Measurements from ENCODE around the gene KCNN3.

Gene KCNN3

DNA sequence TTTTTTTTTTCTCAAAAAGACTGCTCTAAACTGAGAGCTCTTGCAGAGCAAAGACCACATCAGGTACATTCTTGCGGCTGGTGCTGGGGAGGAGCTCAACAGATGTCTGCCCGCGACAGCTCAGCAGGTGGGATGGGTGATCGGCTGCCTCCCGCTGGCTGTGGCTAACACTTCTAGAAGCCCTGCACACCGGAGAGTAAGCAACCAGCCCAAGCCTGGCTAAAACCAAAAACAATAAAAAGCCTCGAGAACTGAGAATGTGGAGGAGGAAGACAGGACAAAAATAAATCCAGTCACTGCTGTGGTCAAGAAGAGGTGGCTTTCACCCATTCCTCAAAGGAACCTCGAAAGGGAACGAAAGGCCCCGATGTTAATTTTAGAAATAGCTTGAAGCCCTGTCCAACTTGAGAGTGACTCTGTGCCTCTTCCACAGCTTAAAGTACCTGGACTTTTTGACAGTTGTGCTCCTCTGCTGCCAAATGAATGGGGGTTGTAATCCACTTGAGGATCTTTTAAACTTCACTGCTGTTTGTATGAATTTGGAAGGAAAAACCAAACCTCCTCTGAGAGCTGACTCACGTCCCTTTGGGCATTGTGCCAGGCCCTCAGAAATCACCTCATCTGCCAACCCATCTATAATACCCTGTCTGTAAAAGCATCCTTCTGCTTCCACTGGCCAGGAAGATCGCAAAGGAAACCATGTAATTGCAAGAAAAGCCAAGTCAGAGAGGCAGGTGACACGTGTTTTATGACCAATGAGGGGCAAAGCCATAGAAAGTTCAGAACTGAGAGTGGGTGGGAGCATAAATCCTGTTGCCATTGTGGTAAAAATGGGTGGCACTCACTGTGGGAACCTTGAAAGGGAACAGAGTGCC lies 78.6 kb downstream of the KCNN3 start:
- peak; percentile 68 for DNase-seq (ENCODE audit: low read depth)

GRCh38 chr1:154788886-154789285 lies 81.2 kb downstream of the KCNN3 start:
- no peak for DNase-seq (ENCODE audit: low read depth)

DNA sequence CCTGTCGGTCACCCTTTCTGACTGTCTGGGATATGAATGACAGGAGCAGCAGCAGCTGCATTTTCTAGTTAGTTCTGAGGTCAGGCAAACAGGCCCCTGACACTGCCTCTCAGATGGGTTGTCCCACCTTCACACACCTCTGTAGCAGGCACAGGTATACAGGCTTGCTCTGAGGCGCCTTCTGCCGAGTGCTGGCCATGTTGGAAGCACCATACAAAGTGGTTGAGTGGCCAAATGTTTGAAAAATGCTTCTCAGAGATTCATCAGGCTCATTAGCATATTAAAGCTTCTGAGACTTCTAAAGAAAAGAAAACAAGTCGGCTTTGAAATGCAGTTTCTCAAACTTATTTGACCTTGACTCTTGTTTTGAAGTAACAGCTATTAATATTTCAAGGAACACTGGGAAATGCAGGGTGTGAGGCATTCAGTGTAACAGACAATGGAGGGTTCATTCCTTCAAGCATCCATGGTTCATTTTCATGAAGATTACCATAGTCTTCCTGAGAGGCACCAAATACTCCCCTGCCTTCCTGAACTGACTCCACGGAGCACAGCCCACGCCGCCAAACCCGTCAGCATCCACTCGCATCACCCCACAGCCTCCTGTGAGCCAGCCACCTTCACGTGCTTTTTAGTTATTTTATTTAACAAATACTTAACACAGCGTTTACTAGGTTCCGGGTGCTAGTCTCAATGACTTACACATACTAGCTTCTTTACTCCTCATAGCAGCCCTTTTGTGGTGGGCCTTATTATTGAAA lies 81.8 kb downstream of the KCNN3 start:
- no peak for DNase-seq (ENCODE audit: low read depth)

GRCh38 chr1:154786804-154787570 lies 83.1 kb downstream of the KCNN3 start:
- DNase-seq (ENCODE audit: low read depth): no peak

DNA sequence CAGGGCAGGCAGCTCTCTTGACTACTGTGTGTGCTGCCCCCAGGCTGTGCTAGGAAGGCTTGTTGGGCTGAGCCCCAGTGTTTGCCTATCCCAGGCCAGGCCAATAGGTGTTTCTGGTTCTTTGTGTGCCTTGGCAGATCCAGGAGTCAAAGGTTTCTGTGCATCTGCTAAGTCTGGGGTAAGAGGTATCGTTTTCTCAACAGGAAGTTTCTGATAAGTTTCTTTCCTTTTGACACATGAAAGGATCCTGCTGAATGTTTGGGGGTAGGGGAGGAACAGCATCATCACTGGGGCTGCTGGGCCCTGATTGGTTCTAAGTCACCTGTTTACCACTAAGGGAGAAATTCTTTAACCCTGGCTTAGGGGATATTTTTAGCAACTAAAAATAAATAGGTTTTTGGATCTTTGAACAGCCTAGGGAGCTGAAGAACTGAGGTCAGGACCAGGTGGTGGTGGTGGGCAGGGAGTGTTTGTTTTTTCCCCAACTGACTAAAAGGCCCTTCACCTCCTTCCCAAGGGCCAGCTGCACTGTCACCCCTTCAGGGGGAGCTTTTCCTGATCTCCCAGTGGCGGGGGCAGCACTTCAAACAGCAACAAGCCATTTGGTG lies 85.1 kb downstream of the KCNN3 start:
- DNase-seq (ENCODE audit: low read depth): peak; percentile 24

DNA sequence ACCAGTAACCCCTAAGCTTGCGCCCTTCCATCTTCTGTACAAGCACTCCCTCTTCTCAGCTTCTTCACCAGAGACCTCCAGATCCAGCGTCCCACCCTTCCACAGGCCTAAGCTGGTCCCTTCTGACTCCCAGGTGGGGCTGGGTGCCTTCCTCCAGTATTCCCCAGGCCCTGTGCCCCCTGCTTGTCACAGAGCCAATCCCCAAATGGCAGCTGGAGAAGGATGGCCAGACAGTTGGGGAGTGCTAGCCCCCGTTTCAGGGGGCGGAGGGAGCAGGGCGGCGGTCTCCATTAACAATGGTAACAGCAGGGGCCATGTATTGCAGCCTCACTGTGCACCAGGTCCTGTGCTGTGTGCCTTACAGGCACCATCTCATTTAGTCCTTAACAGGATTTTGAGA lies 85.7 kb downstream of the KCNN3 start:
- no peak for DNase-seq (ENCODE audit: low read depth)

- DNase-seq (ENCODE audit: low read depth): no peak
These were observed 86.1 kb downstream of the KCNN3 start for GRCh38 chr1:154783976-154784375.

GRCh38 chr1:154780541-154780940 lies 89.5 kb downstream of the KCNN3 start:
- DNase-seq (ENCODE audit: low read depth): no peak

GRCh38 chr1:154779551-154780189 lies 90.4 kb downstream of the KCNN3 start:
- no peak for DNase-seq (ENCODE audit: low read depth)

DNA sequence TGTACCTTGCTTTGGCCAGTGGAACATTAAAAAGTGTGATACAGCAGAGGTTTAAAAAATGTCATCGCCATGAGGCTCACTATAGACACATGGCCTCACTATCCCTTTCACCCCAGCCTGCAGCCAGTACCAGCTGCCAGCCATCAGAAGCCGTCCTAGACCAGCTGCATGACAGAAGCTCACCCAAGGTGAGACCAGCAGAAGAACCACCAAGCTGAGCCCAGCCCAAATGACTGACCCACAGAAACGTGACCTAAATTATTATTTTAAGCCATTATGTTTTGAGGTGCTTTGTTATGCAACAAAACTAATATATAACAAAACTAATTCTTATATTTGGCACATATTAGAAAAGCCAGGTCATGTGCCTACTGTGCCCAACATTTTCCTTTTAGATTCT lies 91.1 kb downstream of the KCNN3 start:
- no peak for DNase-seq (ENCODE audit: low read depth)

- no peak for DNase-seq (ENCODE audit: low read depth)
These were observed 91.8 kb downstream of the KCNN3 start for GRCh38 chr1:154778275-154778674.

DNA sequence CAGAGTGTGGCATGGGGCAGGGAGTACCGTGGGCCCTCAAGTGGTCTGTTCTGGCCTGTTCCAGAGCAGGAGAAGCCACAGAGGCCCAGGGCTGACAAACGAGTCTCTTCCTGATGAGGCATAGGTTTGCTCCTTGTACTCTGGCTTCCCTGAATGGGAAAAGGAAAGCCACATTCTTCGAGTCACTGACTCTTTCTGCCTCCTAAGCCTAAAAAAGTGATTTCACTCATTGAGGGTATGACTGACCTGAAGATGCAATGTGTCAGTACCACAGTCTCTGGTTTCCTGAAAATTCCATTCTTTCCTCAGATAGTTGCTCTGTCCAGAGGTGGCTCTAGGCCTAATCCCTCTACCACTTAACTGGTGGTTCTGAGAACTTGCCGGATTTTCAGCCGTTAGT lies 92.3 kb downstream of the KCNN3 start:
- DNase-seq (ENCODE audit: low read depth): no peak

GRCh38 chr1:154777154-154777553 lies 92.9 kb downstream of the KCNN3 start:
- DNase-seq (ENCODE audit: low read depth): no peak

GRCh38 chr1:154775621-154776605 lies 94.2 kb downstream of the KCNN3 start:
- no peak for DNase-seq (ENCODE audit: low read depth)

DNA sequence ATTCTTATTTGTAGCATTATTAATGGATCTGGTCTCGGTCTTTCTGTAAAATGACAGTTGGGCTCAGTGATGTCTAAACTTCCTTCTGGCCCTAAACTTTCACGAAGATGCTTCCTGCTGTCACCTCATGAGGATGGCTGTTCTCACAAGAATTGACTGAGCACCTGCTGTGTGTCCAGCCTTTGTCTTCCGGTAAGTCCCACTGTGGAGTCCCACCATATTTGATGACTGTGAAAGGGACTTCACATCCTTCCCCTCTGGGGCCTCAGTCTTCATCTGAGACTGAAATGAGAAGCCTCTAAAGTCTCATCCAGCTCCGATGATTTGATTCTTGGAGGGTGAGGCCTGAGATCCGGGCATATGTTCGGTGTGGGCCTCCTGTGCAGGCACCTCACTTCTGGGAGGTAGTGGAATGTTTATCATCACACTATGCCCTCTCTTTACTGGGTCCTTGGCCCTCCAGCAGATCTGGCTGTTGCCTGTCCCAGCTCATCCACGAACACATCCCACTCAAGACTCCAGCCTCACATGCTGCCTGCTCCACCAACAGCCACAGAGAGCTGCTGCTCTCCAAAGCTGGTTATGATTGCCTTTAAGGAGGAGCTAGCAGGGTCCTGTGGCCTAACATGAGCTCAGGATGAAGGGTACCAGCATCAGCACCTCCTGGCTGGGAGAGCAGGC lies 95.8 kb downstream of the KCNN3 start:
- DNase-seq (ENCODE audit: low read depth): no peak

DNA sequence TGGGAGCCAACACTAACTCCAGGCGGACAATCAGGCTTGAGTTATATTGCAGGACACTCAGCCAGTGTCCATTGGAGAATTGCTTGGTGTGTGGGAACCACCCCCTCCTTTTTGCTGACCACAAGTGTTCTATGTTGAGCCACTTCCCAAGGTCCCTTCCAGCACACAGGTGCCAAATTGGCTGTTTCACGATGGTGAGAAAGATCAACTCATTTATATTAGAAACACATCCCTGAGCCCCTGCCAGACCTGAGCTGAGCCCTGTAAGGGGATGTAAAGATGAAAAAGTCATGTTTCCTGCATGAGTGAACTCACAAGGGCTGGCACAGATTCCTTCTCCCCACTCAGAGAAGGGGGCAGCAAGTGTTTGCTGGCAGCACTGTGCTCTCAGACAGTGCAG lies 96.5 kb downstream of the KCNN3 start:
- DNase-seq (ENCODE audit: low read depth): no peak

DNA sequence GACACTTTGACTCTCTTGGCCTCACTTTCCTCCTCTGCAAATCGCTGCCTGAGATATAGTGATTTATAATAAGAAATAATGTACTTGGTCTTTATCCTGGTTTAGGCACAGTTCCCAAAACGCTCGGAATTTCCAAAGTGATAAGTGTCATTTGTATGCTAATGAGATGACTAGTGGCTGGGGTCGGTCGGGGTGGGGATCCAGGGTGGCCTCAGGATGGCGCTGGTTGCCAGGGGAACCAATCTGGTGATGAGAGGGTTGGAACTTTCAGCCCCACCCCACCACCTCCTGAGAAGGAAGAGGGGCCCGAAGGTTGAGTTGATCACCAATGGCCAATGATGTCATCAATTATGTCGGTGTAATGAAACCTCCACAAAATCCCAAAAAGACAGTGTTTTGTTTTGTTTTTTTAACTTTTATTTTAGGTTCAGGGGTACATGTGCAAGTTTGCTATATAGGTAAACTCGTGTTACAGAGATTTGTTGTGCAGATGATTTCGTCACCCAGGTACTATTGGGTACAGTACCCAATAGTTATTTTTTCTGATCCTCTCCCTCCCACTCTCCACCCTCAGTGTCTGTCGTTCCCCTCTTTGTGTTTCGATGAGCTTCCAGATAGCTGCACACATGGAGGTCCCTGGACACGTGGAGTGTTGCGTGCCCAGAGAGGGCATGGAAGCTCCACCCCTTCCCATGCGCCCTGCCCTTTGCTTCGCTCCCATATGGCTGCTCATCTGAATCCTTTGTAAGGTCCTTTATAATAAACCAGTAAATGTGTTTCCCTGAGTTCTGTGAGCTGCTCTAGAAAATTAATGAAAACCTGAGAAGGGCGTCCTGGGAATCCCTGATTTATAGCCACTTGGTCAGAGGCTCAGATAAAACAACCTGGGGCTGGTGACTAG lies 97.2 kb downstream of the KCNN3 start:
- DNase-seq (ENCODE audit: low read depth): no peak

DNA sequence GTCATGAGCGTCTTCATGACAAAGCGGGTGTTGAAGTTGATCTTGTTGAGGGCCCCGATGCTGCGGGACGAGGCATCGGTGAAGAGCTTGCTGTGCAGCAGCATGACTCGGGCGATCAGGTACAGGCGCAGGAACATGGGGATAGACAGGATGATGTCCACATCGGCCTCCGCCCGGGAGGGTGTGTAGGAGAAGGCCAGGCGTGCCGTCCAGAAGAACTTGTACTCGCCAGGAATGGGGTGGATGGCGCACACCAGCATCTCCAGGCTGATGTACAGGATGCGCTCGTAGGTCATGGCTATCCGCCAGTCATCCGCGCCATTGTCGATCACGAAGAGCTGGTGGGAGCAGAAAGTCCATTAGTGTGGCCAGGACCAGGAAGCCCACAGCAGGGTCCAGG lies 98.0 kb downstream of the KCNN3 start:
- no peak for DNase-seq (ENCODE audit: low read depth)
